H9 (cell line): ENCODE results near the gene PAXX. TPM values are rescaled to one million over a fixed set of nuclear protein-coding genes. Genes with fewer than 3 reads are reported as not detected.
A peak's percentile ranks its signal among the peaks of the same experiment; 100 is the strongest.

Experiments
- DNase-seq: peaks from one replicate; pipeline ENCODE4 v3.0.0-alpha.2; 2017
- H2AFZ ChIP-seq: one replicate; pipeline ENCODE4 v1.6.1; 2013; ENCODE audit warnings: mild to moderate bottlenecking, low read length, control low read depth, moderate library complexity
- H2AK5ac ChIP-seq: 2 replicates; pipeline ENCODE4 v1.6.1; 2013; ENCODE audit warnings: low read length, control low read depth, mixed read lengths; ENCODE audit not compliant: insufficient read length
- H2BK120ac ChIP-seq: one replicate; pipeline ENCODE4 v1.6.1; 2013; ENCODE audit warnings: low read depth, mild to moderate bottlenecking, low read length, control low read depth, inconsistent platforms; ENCODE audit not compliant: poor library complexity, severe bottlenecking
- H2BK12ac ChIP-seq: 2 replicates; pipeline ENCODE4 v1.6.1; 2013; ENCODE audit warnings: low read length, control low read depth, mixed read lengths, low read depth; ENCODE audit not compliant: insufficient read length
- H2BK15ac ChIP-seq: 2 replicates; pipeline ENCODE4 v1.6.1; 2013; ENCODE audit warnings: low read depth, low read length, control low read depth
- H2BK20ac ChIP-seq: one replicate; pipeline ENCODE4 v1.6.1; 2013; ENCODE audit warnings: low read depth, mild to moderate bottlenecking, low read length, control low read depth, inconsistent platforms; ENCODE audit not compliant: poor library complexity, severe bottlenecking
- H2BK5ac ChIP-seq: 2 replicates; pipeline ENCODE4 v1.6.1; 2013; ENCODE audit warnings: low read length, control low read depth, mixed read lengths; ENCODE audit not compliant: insufficient read length
- H3K14ac ChIP-seq: 2 replicates; pipeline ENCODE4 v1.6.1; 2013; ENCODE audit warnings: low read length, control low read depth; ENCODE audit not compliant: insufficient read depth
- H3K18ac ChIP-seq: 2 replicates; pipeline ENCODE4 v1.6.1; 2013; ENCODE audit warnings: low read depth, mild to moderate bottlenecking, mixed read lengths, low read length, control low read depth; ENCODE audit not compliant: insufficient read length
- H3K23ac ChIP-seq: 2 replicates; pipeline ENCODE4 v1.6.1; 2013; ENCODE audit warnings: low read length, control low read depth, mixed read lengths, low read depth; ENCODE audit not compliant: insufficient read length
- H3K23me2 ChIP-seq: 2 replicates; pipeline ENCODE4 v1.6.1; 2013; ENCODE audit warnings: low read depth, mild to moderate bottlenecking, mixed read lengths, low read length, control low read depth; ENCODE audit not compliant: insufficient read length, poor library complexity, severe bottlenecking
- H3K27ac ChIP-seq: 2 replicates; pipeline ENCODE4 v1.5.1; 2013; ENCODE audit warnings: low read length, control low read depth, mixed read lengths, low read depth; ENCODE audit not compliant: insufficient read length
- H3K27me3 ChIP-seq: 2 replicates; pipeline ENCODE4 v1.6.1; 2013; ENCODE audit warnings: low read length, control low read depth, inconsistent platforms; ENCODE audit not compliant: insufficient read depth
- H3K4ac ChIP-seq: 2 replicates; pipeline ENCODE4 v1.6.1; 2013; ENCODE audit warnings: low read depth, mild to moderate bottlenecking, control low read depth, inconsistent platforms, low read length, moderate library complexity
- H3K4me1 ChIP-seq: 2 replicates; pipeline ENCODE4 v1.6.1; 2013; ENCODE audit warnings: low read length, control low read depth, inconsistent platforms; ENCODE audit not compliant: insufficient read depth
- H3K4me2 ChIP-seq: 2 replicates; pipeline ENCODE4 v1.6.1; 2013; ENCODE audit warnings: low read length, control low read depth, mixed read lengths; ENCODE audit not compliant: insufficient read length, insufficient read depth
- H3K56ac ChIP-seq: 2 replicates; pipeline ENCODE4 v1.6.1; 2013; ENCODE audit warnings: low read depth, mild to moderate bottlenecking, mixed read lengths, low read length, control low read depth; ENCODE audit not compliant: insufficient read length
- H3K79me1 ChIP-seq: 2 replicates; pipeline ENCODE4 v1.6.1; 2013; ENCODE audit warnings: low read depth, mild to moderate bottlenecking, moderate library complexity, low read length, control low read depth, inconsistent platforms; ENCODE audit not compliant: insufficient read depth, poor library complexity, severe bottlenecking
- H3K79me2 ChIP-seq: 2 replicates; pipeline ENCODE4 v1.6.1; 2013; ENCODE audit warnings: low read length, control low read depth, inconsistent platforms; ENCODE audit not compliant: insufficient read depth
- H3K9ac ChIP-seq: 2 replicates; pipeline ENCODE4 v1.6.1; 2013; ENCODE audit warnings: low read length, control low read depth, mixed read lengths; ENCODE audit not compliant: insufficient read length; ENCODE audit errors: extremely low read depth
- H3K9me3 ChIP-seq: one replicate; pipeline ENCODE4 v1.6.1; 2013; ENCODE audit warnings: low read depth, low read length, inconsistent platforms; ENCODE audit not compliant: control insufficient read depth
- H3T11ph ChIP-seq: one replicate; pipeline ENCODE4 v1.6.1; 2013; ENCODE audit warnings: mild to moderate bottlenecking, low read length, control low read depth, inconsistent platforms
- H4K20me1 ChIP-seq: one replicate; pipeline ENCODE4 v1.6.1; 2013; ENCODE audit not compliant: control insufficient read depth, insufficient read length, insufficient read depth
- H4K5ac ChIP-seq: 2 replicates; pipeline ENCODE4 v1.6.1; 2013; ENCODE audit warnings: low read depth, mild to moderate bottlenecking, mixed read lengths, low read length, control low read depth; ENCODE audit not compliant: insufficient read length
- H4K8ac ChIP-seq: replicated peaks from 2 replicates; pipeline ENCODE4 v1.6.1; 2013; ENCODE audit warnings: low read length, control low read depth, mixed read lengths, low read depth; ENCODE audit not compliant: insufficient read length
- H4K91ac ChIP-seq: 2 replicates; pipeline ENCODE4 v1.6.1; 2013; ENCODE audit warnings: low read depth, mild to moderate bottlenecking, moderate library complexity, mixed read lengths, low read length, control low read depth; ENCODE audit not compliant: insufficient read length
- H3K27ac Mint-ChIP-seq, 3 experiments: 2 replicates in 2 of 3; 3 replicates in 1 of 3; pipeline ENCODE4 v1.8.0; 2020 to 2021; ENCODE audit warnings: mixed read lengths in 3 of 3, mild to moderate bottlenecking in 1 of 3, moderate library complexity in 1 of 3
- H3K27me3 Mint-ChIP-seq: 2 replicates; pipeline ENCODE4 v1.8.0; 2021; ENCODE audit warnings: low read depth, mild to moderate bottlenecking, moderate library complexity, mixed read lengths
- H3K36me3 Mint-ChIP-seq, 3 experiments: 2 replicates in 2 of 3; 3 replicates in 1 of 3; pipeline ENCODE4 v1.8.0; 2020 to 2021; ENCODE audit warnings: low read depth in 3 of 3, mixed read lengths in 3 of 3; ENCODE audit not compliant: insufficient read depth in 1 of 3
- H3K4me1 Mint-ChIP-seq, 2 experiments: 2 replicates each; pipeline ENCODE4 v1.8.0; 2020; ENCODE audit warnings: mixed read lengths in 2 of 2
- H3K4me3 Mint-ChIP-seq, 2 experiments: 2 replicates in 1 of 2; 3 replicates in 1 of 2; pipeline ENCODE4 v1.8.0; 2020 to 2021; ENCODE audit warnings: mild to moderate bottlenecking in 2 of 2, mixed read lengths in 2 of 2, moderate library complexity in 1 of 2
- H3K9me3 Mint-ChIP-seq, 2 experiments: 2 replicates in 1 of 2; 3 replicates in 1 of 2; pipeline ENCODE4 v1.8.0; 2020; ENCODE audit warnings: mild to moderate bottlenecking in 2 of 2, mixed read lengths in 2 of 2, moderate library complexity in 1 of 2
- CTCF ChIP-seq: fragments of 200-600 bp; sonication (generic); conservative IDR thresholded peaks from 3 replicates; pipeline ENCODE4 v1.8.0; 2021; ENCODE audit warnings: antibody characterized with exemption, mild to moderate bottlenecking
- WGBS: extraction: QIAGEN DNeasy Blood & Tissue Kit; methylation state at CpG from one replicate; pipeline ENCODE4 v1.1.7; 2013; ENCODE audit warnings: missing lambda C conversion rate, low lambda C conversion rate, mixed read lengths; ENCODE audit not compliant: insufficient read length; ENCODE audit errors: extremely low coverage; 5-methylcytosine and 5-hydroxymethylcytosine counted together
- long read RNA-seq: library from polyadenylated mRNA; unstranded; transcript quantifications from one replicate; pipeline ENCODE4 v2.0.0, GENCODE V29; 2020
- total RNA-seq: library from RNA; stranded (reverse); gene quantifications from 2 replicates; pipeline ENCODE4 v1.2.1, GENCODE V29; 2021

PAXX gene
- total RNA-seq = 46.8 and 51.2 TPM in 2 replicates
- long read RNA-seq, transcript PAXX-207 (6 exons, 958 nt) = minor isoform, 12 of 181 reads
- long read RNA-seq, transcript PAXX-208 (5 exons, 1,077 nt) = major isoform, 39 of 181 reads
- long read RNA-seq, transcript PAXX-201 (7 exons, 812 nt) = minor isoform, 27 of 181 reads
- long read RNA-seq, partial matches to known transcripts = 55 of 181 reads
- long read RNA-seq, other reads (novel, unspliced or antisense) = 44 of 181 reads

DNA sequence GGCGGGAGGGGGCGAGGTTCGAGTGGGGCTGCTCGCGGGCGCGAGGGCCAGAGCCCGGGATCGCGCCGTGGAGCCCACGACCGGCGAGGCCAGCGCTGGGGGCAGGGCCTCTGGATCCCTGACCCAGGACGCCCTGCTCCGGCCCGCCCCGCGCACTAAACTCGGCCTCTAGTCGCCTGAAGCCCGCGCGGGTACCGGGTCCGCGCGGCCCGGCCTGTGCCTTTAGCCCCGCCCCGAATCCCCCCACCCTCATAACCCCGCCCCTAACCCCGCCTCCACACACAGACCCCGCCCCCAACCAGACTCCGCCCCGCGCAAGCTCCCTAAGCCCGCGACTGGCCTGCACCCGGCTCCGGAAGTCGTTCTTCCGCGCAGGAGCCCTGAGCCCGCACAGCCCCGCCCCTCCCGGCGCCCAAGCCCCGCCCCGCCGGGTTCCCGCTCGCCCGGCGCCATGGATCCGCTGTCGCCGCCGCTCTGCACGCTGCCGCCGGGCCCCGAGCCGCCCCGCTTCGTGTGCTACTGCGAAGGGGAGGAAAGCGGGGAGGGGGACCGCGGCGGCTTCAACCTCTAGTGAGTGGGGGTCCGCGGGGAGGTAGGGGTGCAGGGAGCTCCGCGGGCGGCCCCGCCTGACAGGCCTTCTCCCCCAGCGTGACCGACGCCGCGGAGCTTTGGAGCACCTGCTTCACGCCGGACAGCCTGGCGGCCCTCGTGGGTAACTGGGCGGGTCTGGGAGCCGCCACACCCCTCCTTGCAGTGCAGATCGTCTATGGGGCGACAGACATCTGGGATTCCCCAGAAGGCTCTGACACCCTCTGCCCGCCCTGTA, at the start of gene PAXX:
PAXX (plus strand) TSS at position 430 of the 826 bp plus-strand sequence; CDS start at position 452, 22 bp downstream.
- DNase-seq = peak; percentile 93
- Histone ChIP-seq H2BK12ac (no peak within 1 kb of the TSS), H2BK120ac (no peak within 1 kb of the TSS), H3T11ph (no peak within 1 kb of the TSS), H4K91ac (no peak within 1 kb of the TSS), H4K8ac (no peak within 1 kb of the TSS), H3K79me1 (no peaks in the 10 kb centered on the region), H2BK20ac (no peak within 1 kb of the TSS), H3K4ac (no peak within 1 kb of the TSS), H3K23me2 (peaks cover 6% of the 10 kb centered on the region), H3K9ac (peak within 1 kb of the TSS; percentile 40), H2BK5ac (no peak within 1 kb of the TSS), H2BK15ac (no peak within 1 kb of the TSS), H2AK5ac (no peak within 1 kb of the TSS), H3K79me2 (no peaks in the 10 kb centered on the region), H3K18ac (no peak within 1 kb of the TSS), H4K5ac (no peak within 1 kb of the TSS), H3K27ac (no peak within 1 kb of the TSS), H3K14ac (0 out of 2 replicates have a peak within 1 kb of the TSS, but pooled peaks have one; percentile 29), H2AFZ (no peak within 1 kb of the TSS), H3K4me2 (peak within 1 kb of the TSS; percentile 66), H3K23ac (no peak within 1 kb of the TSS), H3K4me1 (no peaks in the 10 kb centered on the region), H3K27me3 (no peaks in the 10 kb centered on the region), H3K9me3 (no peaks in the 10 kb centered on the region), H4K20me1 (no peaks in the 10 kb centered on the region), H3K56ac (no peak within 1 kb of the TSS)
- Mint-ChIP-seq H3K27ac (no peak within 1 kb of the TSS), H3K4me1 (peaks cover 6 to 7% of the 10 kb centered on the region in 2 experiments), H3K9me3 (peaks cover 9 to 10% of the 10 kb centered on the region in 2 experiments; a peak in 3 of 5 replicates), H3K36me3 (peaks cover 2 to 8% (median 2%) of the 10 kb centered on the region in 3 experiments; a peak in 5 of 7 replicates), H3K27me3 (peaks cover 26% of the 10 kb centered on the region), H3K4me3 (peak within 1 kb of the TSS; percentile 81 to 89)
- no peak for TF ChIP-seq CTCF
- no CpG with 5 or more reads among the region's 92 CpGs for WGBS
